K562 (cell line): Measurements from ENCODE around the gene AIF1. TPM values are rescaled to one million over a fixed set of nuclear protein-coding genes. Genes with fewer than 3 reads are reported as not detected.

Experiments
- ADNP ChIP-seq: fragments of 200-800 bp; sonication (Bioruptor generic); IDR thresholded peaks from 2 replicates; pipeline ENCODE4 v1.6.1; 2016; ENCODE audit warnings: missing genetic modification characterization, missing compliant biosample characterization
- ARID1B ChIP-seq: fragments of 450-650 bp; IDR thresholded peaks from 2 replicates; pipeline ENCODE4 v1.6.1; 2016; ENCODE audit warnings: antibody characterized with exemption, mild to moderate bottlenecking, inconsistent platforms
- ATF3 ChIP-seq, 2 experiments: fragments of 450-650 bp in 1 of 2; sonication (generic) in 1 of 2; formaldehyde crosslinking in 1 of 2; IDR thresholded peaks in 1 of 2; conservative IDR thresholded peaks in 1 of 2; 2 replicates each; pipeline versions ENCODE4 v1.6.1 to v1.8.1; 2016 to 2023; ENCODE audit warnings: mild to moderate bottlenecking in 2 of 2, moderate library complexity in 2 of 2, inconsistent platforms in 1 of 2, missing genetic modification reagents in 1 of 2
- CEBPG ChIP-seq, 3 experiments: fragments of 200-800 bp in 1 of 3; sonication (Bioruptor generic) in 1 of 3; sonication (generic) in 1 of 3; formaldehyde crosslinking in 1 of 3; IDR thresholded peaks in 2 of 3; conservative IDR thresholded peaks in 1 of 3; 2 replicates each; pipeline versions ENCODE4 v1.6.1 to v1.8.0; 2016 to 2022; ENCODE audit warnings: missing compliant biosample characterization in 2 of 3, missing genetic modification characterization in 2 of 3, mild to moderate bottlenecking in 1 of 3, missing genetic modification reagents in 1 of 3
- GABPB1 ChIP-seq: sonication (generic); formaldehyde crosslinking; IDR thresholded peaks from 2 replicates; pipeline ENCODE4 v1.8.0; 2022; ENCODE audit warnings: mild to moderate bottlenecking, missing genetic modification reagents
- HMBOX1 ChIP-seq: sonication (generic); IDR thresholded peaks from 2 replicates; pipeline ENCODE4 v1.6.1; 2016
- L3MBTL2 ChIP-seq: fragments of 450-650 bp; IDR thresholded peaks from 2 replicates; pipeline ENCODE4 v1.6.1; 2016; ENCODE audit warnings: mild to moderate bottlenecking, moderate library complexity
- MIER1 ChIP-seq: fragments of 450-650 bp; IDR thresholded peaks from 2 replicates; pipeline ENCODE4 v1.6.1; 2016; ENCODE audit warnings: antibody characterized with exemption, mild to moderate bottlenecking, low read depth
- MTA3 ChIP-seq: fragments of 450-650 bp; formaldehyde crosslinking; IDR thresholded peaks from 2 replicates; pipeline ENCODE4 v1.6.1; 2017; ENCODE audit warnings: mild to moderate bottlenecking, borderline replicate concordance
- NKRF ChIP-seq: fragments of 450-650 bp; IDR thresholded peaks from 2 replicates; pipeline ENCODE4 v1.6.1; 2016; ENCODE audit warnings: borderline replicate concordance
- RBM15 ChIP-seq: fragments of 200-400 bp; formaldehyde crosslinking; IDR thresholded peaks from 2 replicates; pipeline ENCODE4 v1.6.1; 2018; ENCODE audit warnings: mild to moderate bottlenecking, low read length, moderate library complexity; ENCODE audit not compliant: insufficient read depth
- RFX1 ChIP-seq: fragments of 450-650 bp; IDR thresholded peaks from 2 replicates; pipeline ENCODE4 v1.6.1; 2016; ENCODE audit warnings: mild to moderate bottlenecking, moderate library complexity
- SMARCA5 ChIP-seq: fragments of 450-650 bp; IDR thresholded peaks from 2 replicates; pipeline ENCODE4 v1.6.1; 2016
- TCF15 ChIP-seq: fragments of 250-450 bp; sonication (Bioruptor Pico); IDR thresholded peaks from 2 replicates; pipeline ENCODE4 v1.8.0; 2022; ENCODE audit warnings: moderate library complexity, mild to moderate bottlenecking, inconsistent platforms
- ZBTB26 ChIP-seq: fragments of 450-650 bp; formaldehyde crosslinking; IDR thresholded peaks from 2 replicates; pipeline ENCODE4 v1.4.0; 2022; ENCODE audit warnings: missing genetic modification characterization
- ZFP91 ChIP-seq: sonication (generic); formaldehyde crosslinking; IDR thresholded peaks from 2 replicates; pipeline ENCODE4 v1.8.0; 2022; ENCODE audit warnings: mild to moderate bottlenecking, missing genetic modification reagents
- ZNF280B ChIP-seq: fragments of 250-450 bp; sonication (Bioruptor Pico); IDR thresholded peaks from 2 replicates; pipeline ENCODE4 v1.5.1; 2021; ENCODE audit warnings: mild to moderate bottlenecking
- polyA plus RNA-seq, 8 experiments: library from polyadenylated mRNA; depleted of rRNA in 4 of 8; stranded (reverse) in 5 of 8; unstranded in 3 of 8; fragments of >200 nt; fragmentation: Nextera tagmentation in 2 of 8; fragmentation: Illumina TruSeq in 1 of 8; extraction: Ambion mirVana in 2 of 8; extraction: Trizol in 1 of 8; gene quantifications; 2 replicates each; pipeline versions ENCODE4 v1.2.1 to v1.2.3, GENCODE V29; 2011 to 2014; ENCODE audit warnings: inconsistent platforms in 1 of 8, missing spikeins in 1 of 8
- total RNA-seq, 7 experiments: library from RNA; depleted of rRNA in 6 of 7; stranded (reverse); fragments of >200 nt in 6 of 7; fragmentation: Illumina TruSeq in 2 of 7; extraction: Trizol in 2 of 7; gene quantifications; 2 replicates each; pipeline versions ENCODE4 v1.2.1 to v1.2.3, GENCODE V29; 2011 to 2021; ENCODE audit warnings: low replicate concordance in 1 of 7

AIF1 gene
- total and polyA plus RNA-seq, 9 of the 15 experiments (the other 6 are each of a cell fraction or from before 2014, with no cell fraction given): 9.4 to 33.4 (median 19.4) TPM

GRCh38 chr6:31665501-31666336 lies 50.7 kb downstream of the AIF1 start, which contains the start of gene CSNK2B (continued):
- TF ChIP-seq NKRF (peak; percentile 97), ZBTB26 (0 out of 2 replicates have a peak, but pooled peaks have one; percentile 18), L3MBTL2 (no peak), ATF3 (IDR thresholded peaks at IDR 0.05) (no peak), ATF3 (CRISPR knock-in tag; conservative IDR thresholded peaks at IDR 0.05) (no peak), HMBOX1 (no peak), ZFP91 (CRISPR knock-in tag) (no peak; the same call in 1 of the 2 replicates), MTA3 (no peak; the same call in none of the 2 replicates), RFX1 (no peak), GABPB1 (CRISPR knock-in tag) (peak; percentile 96), CEBPG (CRISPR knock-in tag; IDR thresholded peaks at IDR 0.05) (no peak), CEBPG (tag; conservative IDR thresholded peaks at IDR 0.05 in 1 of 2, IDR thresholded peaks at IDR 0.05 in 1 of 2) (no peak), MIER1 (no peak), ARID1B (no peak), TCF15 (peak; percentile 84), SMARCA5 (no peak), ADNP (tag) (no peak), ZNF280B (no peak), RBM15 (no peak)
